ENCODE results near the gene INIP. TPM values are rescaled to one million over a fixed set of nuclear protein-coding genes. Genes with fewer than 3 reads are reported as not detected.

The INIP gene
- total RNA-seq, 2 donors from 2014 or later: 16.1 to 19.3 TPM

DNA sequence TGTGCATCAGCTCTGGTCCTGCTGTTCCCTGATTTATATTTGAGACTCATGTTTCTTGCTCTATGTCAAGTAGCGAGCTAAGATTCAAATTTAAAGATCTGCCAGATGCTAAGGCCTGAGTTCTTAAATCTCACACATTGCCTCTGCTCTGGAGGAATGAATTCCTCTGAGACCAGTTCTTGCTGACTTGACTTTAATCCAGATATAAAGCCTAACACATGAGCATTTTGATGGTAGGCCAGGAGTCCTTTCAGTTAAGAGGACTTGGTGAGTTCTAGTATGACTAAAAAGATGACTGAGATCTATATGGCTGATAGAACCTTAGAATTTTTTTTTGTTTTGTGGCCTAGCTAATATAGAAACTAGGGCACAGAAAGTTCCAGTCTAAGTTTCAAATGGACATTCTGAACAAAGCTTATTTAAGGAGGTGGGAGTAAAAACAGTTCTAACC, 1.3 kb upstream of the INIP start:
- peak overlapping the region; percentile 91 for H3K4me3 Mint-ChIP-seq
- no peak for DNase-seq
- WGBS, 2 experiments (ENCODE audit: insufficient coverage in 1 of 2, insufficient read length in 1 of 2): 93 to 100% methylated on average over 1 of the region's 1 CpG

DNA sequence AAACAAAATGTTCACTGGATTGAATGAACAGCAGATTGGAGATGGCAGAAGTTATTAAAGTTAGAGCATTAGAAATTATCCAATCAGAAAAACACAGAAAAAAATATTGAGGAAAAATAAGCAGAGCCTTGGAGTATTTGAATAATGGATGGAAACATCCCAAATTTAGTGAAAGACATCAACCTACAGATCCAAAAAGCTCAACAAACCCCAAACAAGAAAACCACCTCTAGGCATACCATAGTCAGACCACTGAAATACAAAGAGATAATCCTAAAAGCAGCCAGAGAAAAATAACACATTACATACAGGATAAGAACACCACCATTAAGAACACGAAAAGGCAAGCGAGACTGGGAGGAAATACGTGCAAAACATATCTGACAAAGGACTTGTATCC, 5.2 kb downstream of the INIP start:
- Mint-ChIP-seq H3K9me3 (no peaks in the 10 kb centered on the region), H3K27me3 (ENCODE audit: insufficient read depth) (no peaks in the 10 kb centered on the region), H3K4me1 (peaks cover 3% of the 10 kb centered on the region), H3K36me3 (ENCODE audit: low read depth) (peaks cover 13% of the 10 kb centered on the region), H3K4me3 (no peak overlapping the region), H3K27ac (no peak overlapping the region)
- Histone ChIP-seq H3K9ac (ENCODE audit: extremely low read depth, low read length, poor library complexity, severe bottlenecking) (no peak overlapping the region), H3K4me3 (ENCODE audit: low read length) (no peak overlapping the region), H3K9me3 (ENCODE audit: control insufficient read depth, low read length) (peaks cover 6% of the 10 kb centered on the region), H3K27ac (ENCODE audit: low read depth, low read length) (no peak overlapping the region), H3K27me3 (ENCODE audit: control insufficient read depth, insufficient read depth, low read length, poor library complexity, severe bottlenecking) (no peaks in the 10 kb centered on the region), H3K36me3 (ENCODE audit: control insufficient read depth, insufficient read depth, low read length) (peaks cover 14% of the 10 kb centered on the region), H3K4me1 (ENCODE audit: control insufficient read depth, insufficient read depth, low read length) (no peaks in the 10 kb centered on the region)
- WGBS, 2 experiments (ENCODE audit: insufficient coverage in 1 of 2, insufficient read length in 1 of 2): 87% methylated on average over 3 of the region's 3 CpGs; no CpG with 5 or more reads in 1 of the 2 experiments
- TF ChIP-seq, protein P1, sequence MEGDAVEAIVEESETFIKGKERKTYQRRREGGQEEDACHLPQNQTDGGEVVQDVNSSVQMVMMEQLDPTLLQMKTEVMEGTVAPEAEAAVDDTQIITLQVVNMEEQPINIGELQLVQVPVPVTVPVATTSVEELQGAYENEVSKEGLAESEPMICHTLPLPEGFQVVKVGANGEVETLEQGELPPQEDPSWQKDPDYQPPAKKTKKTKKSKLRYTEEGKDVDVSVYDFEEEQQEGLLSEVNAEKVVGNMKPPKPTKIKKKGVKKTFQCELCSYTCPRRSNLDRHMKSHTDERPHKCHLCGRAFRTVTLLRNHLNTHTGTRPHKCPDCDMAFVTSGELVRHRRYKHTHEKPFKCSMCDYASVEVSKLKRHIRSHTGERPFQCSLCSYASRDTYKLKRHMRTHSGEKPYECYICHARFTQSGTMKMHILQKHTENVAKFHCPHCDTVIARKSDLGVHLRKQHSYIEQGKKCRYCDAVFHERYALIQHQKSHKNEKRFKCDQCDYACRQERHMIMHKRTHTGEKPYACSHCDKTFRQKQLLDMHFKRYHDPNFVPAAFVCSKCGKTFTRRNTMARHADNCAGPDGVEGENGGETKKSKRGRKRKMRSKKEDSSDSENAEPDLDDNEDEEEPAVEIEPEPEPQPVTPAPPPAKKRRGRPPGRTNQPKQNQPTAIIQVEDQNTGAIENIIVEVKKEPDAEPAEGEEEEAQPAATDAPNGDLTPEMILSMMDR (conservative IDR thresholded peaks at IDR 0.05): no peak
- no peak for DNase-seq

More for the DNA sequence above, 1.3 kb upstream of the INIP start:
- H3K4me3 ChIP-seq (ENCODE audit: low read length): no peak overlapping the region
- peaks cover 3% of the 10 kb centered on the region for H3K4me1 Mint-ChIP-seq
- H3K27me3 ChIP-seq (ENCODE audit: control insufficient read depth, insufficient read depth, low read length, poor library complexity, severe bottlenecking): no peaks in the 10 kb centered on the region
- H3K36me3 ChIP-seq (ENCODE audit: control insufficient read depth, insufficient read depth, low read length): no peaks in the 10 kb centered on the region
- no peak overlapping the region for H3K27ac ChIP-seq (ENCODE audit: low read depth, low read length)
- no peaks in the 10 kb centered on the region for H3K9me3 Mint-ChIP-seq
- no peaks in the 10 kb centered on the region for H3K27me3 Mint-ChIP-seq (ENCODE audit: insufficient read depth)
- H3K9me3 ChIP-seq (ENCODE audit: control insufficient read depth, low read length): no peaks in the 10 kb centered on the region
- no peak overlapping the region for H3K27ac Mint-ChIP-seq
- H3K36me3 Mint-ChIP-seq (ENCODE audit: low read depth): peaks cover 3% of the 10 kb centered on the region
- H3K9ac ChIP-seq (ENCODE audit: extremely low read depth, low read length, poor library complexity, severe bottlenecking): no peak overlapping the region
- no peaks in the 10 kb centered on the region for H3K4me1 ChIP-seq (ENCODE audit: control insufficient read depth, insufficient read depth, low read length)
- TF ChIP-seq, protein P1 (conservative IDR thresholded peaks at IDR 0.05): no peak

DNA sequence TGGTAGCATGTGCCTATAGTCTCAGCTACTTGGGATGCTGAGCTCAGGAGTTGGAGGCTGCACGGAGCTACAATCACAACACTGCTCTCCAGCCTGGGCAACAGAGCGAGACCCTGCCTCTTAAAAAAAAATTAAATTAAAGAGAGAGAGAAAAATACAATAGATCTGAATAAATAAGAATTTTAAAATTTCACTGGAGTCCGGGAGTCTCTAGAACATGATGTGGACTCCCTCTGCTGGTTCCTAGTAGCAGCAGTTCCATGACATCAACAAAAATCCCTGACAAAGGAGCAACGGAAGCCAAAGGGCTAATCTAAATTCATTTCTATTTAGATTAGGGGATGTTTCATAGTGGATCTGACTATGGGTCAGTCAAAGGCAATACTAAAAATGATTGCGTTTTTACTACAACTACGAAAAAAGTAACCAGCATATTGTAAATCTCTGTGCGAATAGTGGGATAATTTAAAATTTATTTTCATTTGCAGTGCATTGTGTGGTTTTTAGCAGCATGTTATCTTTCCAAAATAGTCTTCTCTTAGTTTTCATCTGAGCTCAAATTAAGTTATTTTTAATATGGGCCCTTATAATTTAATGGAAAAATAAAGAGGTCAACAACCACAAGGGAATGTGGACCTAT, 6.7 kb downstream of the INIP start:
- H3K9me3 Mint-ChIP-seq: no peaks in the 10 kb centered on the region
- WGBS, 2 experiments (ENCODE audit: insufficient coverage in 1 of 2, insufficient read length in 1 of 2): 88 to 89% methylated on average over 4 to 6 of the region's 7 CpGs
- no peaks in the 10 kb centered on the region for H3K27me3 Mint-ChIP-seq (ENCODE audit: insufficient read depth)
- Histone ChIP-seq H3K9ac (ENCODE audit: extremely low read depth, low read length, poor library complexity, severe bottlenecking) (no peak overlapping the region), H3K27me3 (ENCODE audit: control insufficient read depth, insufficient read depth, low read length, poor library complexity, severe bottlenecking) (no peaks in the 10 kb centered on the region), H3K4me3 (ENCODE audit: low read length) (no peak overlapping the region), H3K36me3 (ENCODE audit: control insufficient read depth, insufficient read depth, low read length) (peaks cover 14% of the 10 kb centered on the region), H3K27ac (ENCODE audit: low read depth, low read length) (no peak overlapping the region), H3K9me3 (ENCODE audit: control insufficient read depth, low read length) (peaks cover 6% of the 10 kb centered on the region), H3K4me1 (ENCODE audit: control insufficient read depth, insufficient read depth, low read length) (no peaks in the 10 kb centered on the region)
- no peak overlapping the region for H3K4me3 Mint-ChIP-seq
- no peak overlapping the region for H3K27ac Mint-ChIP-seq
- no peaks in the 10 kb centered on the region for H3K4me1 Mint-ChIP-seq
- TF ChIP-seq, protein P1 (conservative IDR thresholded peaks at IDR 0.05): peak; percentile 81
- peaks cover 12% of the 10 kb centered on the region for H3K36me3 Mint-ChIP-seq (ENCODE audit: low read depth)
- DNase-seq: peak; percentile 55
